Fibroblast of lung (primary cell): Measurements from ENCODE around the gene TAF5L. TPM values are rescaled to one million over a fixed set of nuclear protein-coding genes. Genes with fewer than 3 reads are reported as not detected.

Experiments
- DNase-seq, 2 donors: peaks; one replicate each; pipeline versions ENCODE4 v3.0.0 to v3.0.0-alpha.2; 2010; ENCODE audit warnings: low read depth in 2 of 2
- H2AFZ ChIP-seq: 2 replicates; pipeline ENCODE4 v1.5.1; 2012; ENCODE audit warnings: low read length, control low read depth, inconsistent platforms
- H3K27ac ChIP-seq: 2 replicates; pipeline ENCODE4 v1.5.1; 2011; ENCODE audit warnings: low read length, control low read depth; ENCODE audit not compliant: insufficient read depth
- H3K27me3 ChIP-seq: 2 replicates; pipeline ENCODE4 v1.5.1; 2011; ENCODE audit warnings: mild to moderate bottlenecking, low read length; ENCODE audit not compliant: control insufficient read depth, insufficient read depth
- H3K36me3 ChIP-seq: 2 replicates; pipeline ENCODE4 v1.5.1; 2011; ENCODE audit warnings: low read length; ENCODE audit not compliant: control insufficient read depth, insufficient read depth
- H3K4me1 ChIP-seq: 2 replicates; pipeline ENCODE4 v1.5.1; 2011; ENCODE audit warnings: low read length; ENCODE audit not compliant: control insufficient read depth, insufficient read depth; ENCODE audit errors: extremely low read depth
- H3K4me2 ChIP-seq: 2 replicates; pipeline ENCODE4 v1.5.1; 2011; ENCODE audit warnings: low read length, control low read depth; ENCODE audit not compliant: insufficient read depth; ENCODE audit errors: extremely low read depth
- H3K4me3 ChIP-seq, 4 experiments: fragments of 200-600 bp in 1 of 4; sonication (generic) in 1 of 4; replicated peaks in 1 of 4; 2 replicates each; pipeline ENCODE4 v1.5.1; 2011 to 2016; ENCODE audit warnings: low read length in 4 of 4, low read depth in 3 of 4, mild to moderate bottlenecking in 3 of 4, control low read depth in 2 of 4, inconsistent platforms in 1 of 4, mixed read lengths in 1 of 4; ENCODE audit not compliant: insufficient read depth in 1 of 4; ENCODE audit errors: control extremely low read depth in 1 of 4
- H3K79me2 ChIP-seq: 2 replicates; pipeline ENCODE4 v1.5.1; 2012; ENCODE audit warnings: mild to moderate bottlenecking, low read length, inconsistent platforms; ENCODE audit not compliant: control insufficient read depth, insufficient read depth
- H3K9ac ChIP-seq: 2 replicates; pipeline ENCODE4 v1.5.1; 2011; ENCODE audit warnings: mild to moderate bottlenecking, low read length, control low read depth; ENCODE audit not compliant: insufficient read depth
- H3K9me3 ChIP-seq: 2 replicates; pipeline ENCODE4 v1.5.1; 2012; ENCODE audit warnings: low read depth, low read length; ENCODE audit not compliant: control insufficient read depth, insufficient read depth
- H4K20me1 ChIP-seq: 2 replicates; pipeline ENCODE4 v1.5.1; 2011; ENCODE audit warnings: low read length; ENCODE audit not compliant: control insufficient read depth, insufficient read depth; ENCODE audit errors: extremely low read depth
- EZH2 ChIP-seq: IDR thresholded peaks from 2 replicates; pipeline ENCODE4 v1.5.1; 2012; ENCODE audit warnings: low read length, control low read depth, mild to moderate bottlenecking; ENCODE audit errors: missing control alignments
- polyA minus RNA-seq: library from RNA; depleted of rRNA, polyadenylated mRNA; stranded (reverse); fragments of >200 nt; gene quantifications from 2 replicates; pipeline ENCODE4 v1.2.3, GENCODE V29; 2011; ENCODE audit warnings: low replicate concordance
- polyA plus RNA-seq, 2 donors: library from polyadenylated mRNA; depleted of rRNA in 1 of 2; stranded (reverse) in 1 of 2; unstranded in 1 of 2; fragments of >200 nt; gene quantifications; 2 replicates each; pipeline ENCODE4 v1.2.1, GENCODE V29; 2011 to 2012; ENCODE audit warnings: missing spikeins in 1 of 2
- total RNA-seq: library from RNA; depleted of rRNA; stranded (reverse); fragments of >200 nt; gene quantifications from 2 replicates; pipeline ENCODE4 v1.2.1, GENCODE V29; 2014
- TF ChIP-seq, protein P1 (sequence below), 2 donors: IDR thresholded peaks in 1 of 2; conservative IDR thresholded peaks in 1 of 2; 1 replicate in 1 of 2; 2 replicates in 1 of 2; pipeline ENCODE4 v1.5.1; 2011 to 2012; ENCODE audit warnings: low read length in 2 of 2, control low read depth in 1 of 2, inconsistent platforms in 1 of 2, low read depth in 1 of 2, mild to moderate bottlenecking in 1 of 2

The TAF5L gene
- 13.6 and 17.3 TPM in 2 replicates for total RNA-seq
- 18.6 and 23.7 TPM in 2 replicates for polyA plus RNA-seq
- 13.9 and 15.3 TPM in 2 replicates for polyA plus RNA-seq (2012)
- polyA minus RNA-seq, result 20.3 and 24.3 TPM in 2 replicates

DNA sequence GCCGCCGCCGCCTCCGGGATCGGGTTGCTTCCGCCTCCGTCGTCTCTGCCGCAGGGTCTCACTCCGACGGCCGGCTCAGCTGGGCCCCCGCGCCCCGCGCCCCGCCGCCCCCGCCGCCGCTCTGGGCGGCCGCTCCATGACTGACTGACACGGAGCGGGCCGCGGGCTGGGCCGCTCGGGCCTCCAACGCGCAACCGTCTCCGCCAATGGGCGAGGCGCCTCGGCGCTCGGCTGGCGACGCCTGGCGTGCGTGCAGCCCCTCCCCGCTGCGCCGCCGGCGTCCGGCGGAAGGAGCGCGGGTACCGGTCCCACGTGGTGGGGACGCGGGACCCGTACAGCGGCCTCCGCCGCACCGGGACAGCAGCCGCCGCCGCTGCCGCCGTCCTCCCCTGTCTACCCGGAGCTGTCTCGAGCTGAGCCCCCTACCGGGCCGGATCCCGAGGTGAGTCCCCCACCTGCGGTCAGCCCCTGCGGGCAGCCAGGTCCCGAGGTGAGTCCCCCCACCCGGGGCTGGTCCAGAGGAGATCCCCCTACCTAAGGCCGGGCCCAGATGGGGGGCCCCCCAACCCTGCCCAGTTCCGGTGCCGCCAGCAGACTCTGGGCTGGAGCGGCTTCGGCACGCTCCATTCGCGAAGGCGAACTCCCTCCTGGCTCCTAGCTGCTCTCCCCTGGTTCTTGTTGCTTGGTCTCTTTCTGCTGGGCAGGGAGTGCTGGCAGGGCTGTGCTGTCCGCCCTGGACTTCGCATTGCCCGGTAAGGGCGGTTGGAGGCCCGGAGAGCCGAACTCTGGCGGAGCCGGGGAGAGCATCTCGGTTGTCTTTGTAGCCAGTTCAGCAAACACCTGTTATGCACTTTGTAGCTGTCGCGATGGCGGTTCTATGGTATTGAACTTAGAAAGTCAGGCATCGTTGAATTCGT, at the start of gene TAF5L, which contains the start of gene URB2:
Gene TAF5L (minus strand): TSS at position 208 of the 917 bp plus-strand sequence. CDS start 11,640 bp downstream, outside the sequence.
Gene URB2 (plus strand): TSS at position 333 of the 917 bp plus-strand sequence. CDS start 1,387 bp downstream, outside the sequence.
- peak within 1 kb of the TSS; percentile 51 for H3K27ac ChIP-seq
- H3K9ac ChIP-seq, result peak within 1 kb of the TSS; percentile 55
- peak within 1 kb of the TSS; percentile 97 for H3K4me2 ChIP-seq
- no peaks in the 10 kb centered on the region for H3K9me3 ChIP-seq
- peak within 1 kb of the TSS; percentile 71 for H2AFZ ChIP-seq
- no peaks in the 10 kb centered on the region for H3K36me3 ChIP-seq
- no peaks in the 10 kb centered on the region for H4K20me1 ChIP-seq
- H3K79me2 ChIP-seq, result peaks cover 82% of the 10 kb centered on the region
- DNase-seq, result peak; percentile 88 to 89
- TF ChIP-seq, protein P1, sequence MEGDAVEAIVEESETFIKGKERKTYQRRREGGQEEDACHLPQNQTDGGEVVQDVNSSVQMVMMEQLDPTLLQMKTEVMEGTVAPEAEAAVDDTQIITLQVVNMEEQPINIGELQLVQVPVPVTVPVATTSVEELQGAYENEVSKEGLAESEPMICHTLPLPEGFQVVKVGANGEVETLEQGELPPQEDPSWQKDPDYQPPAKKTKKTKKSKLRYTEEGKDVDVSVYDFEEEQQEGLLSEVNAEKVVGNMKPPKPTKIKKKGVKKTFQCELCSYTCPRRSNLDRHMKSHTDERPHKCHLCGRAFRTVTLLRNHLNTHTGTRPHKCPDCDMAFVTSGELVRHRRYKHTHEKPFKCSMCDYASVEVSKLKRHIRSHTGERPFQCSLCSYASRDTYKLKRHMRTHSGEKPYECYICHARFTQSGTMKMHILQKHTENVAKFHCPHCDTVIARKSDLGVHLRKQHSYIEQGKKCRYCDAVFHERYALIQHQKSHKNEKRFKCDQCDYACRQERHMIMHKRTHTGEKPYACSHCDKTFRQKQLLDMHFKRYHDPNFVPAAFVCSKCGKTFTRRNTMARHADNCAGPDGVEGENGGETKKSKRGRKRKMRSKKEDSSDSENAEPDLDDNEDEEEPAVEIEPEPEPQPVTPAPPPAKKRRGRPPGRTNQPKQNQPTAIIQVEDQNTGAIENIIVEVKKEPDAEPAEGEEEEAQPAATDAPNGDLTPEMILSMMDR (conservative IDR thresholded peaks at IDR 0.05 in 1 of 2, IDR thresholded peaks at IDR 0.05 in 1 of 2; ENCODE audit: low read depth in 1 of 2, low read length in 2 of 2), result no peak
- TF ChIP-seq EZH2, result no peak
- H3K4me3 ChIP-seq, result peak within 1 kb of the TSS; percentile 80 to 96 (median 88)
- peaks cover 4% of the 10 kb centered on the region for H3K4me1 ChIP-seq
- H3K27me3 ChIP-seq, result no peaks in the 10 kb centered on the region

DNA sequence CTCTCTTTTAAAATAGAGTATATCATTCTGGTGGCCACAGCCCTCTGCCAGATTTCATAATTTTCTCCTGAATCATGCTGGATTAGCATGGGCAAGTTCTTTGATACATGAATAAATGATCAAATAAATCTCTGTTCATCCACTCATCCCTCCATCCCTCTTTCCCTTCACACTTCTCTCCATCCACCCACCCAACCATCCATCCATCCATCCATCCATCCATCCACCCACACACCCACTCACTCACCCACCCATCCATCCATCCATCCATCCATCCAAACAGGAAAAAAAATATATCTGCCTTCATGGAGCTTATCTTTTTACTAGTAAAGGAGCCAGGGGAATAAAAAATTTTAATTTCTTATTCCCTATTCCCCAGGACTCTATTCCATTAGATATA, 49.5 kb upstream of the TAF5L start:
- Histone ChIP-seq H3K27me3 (no peaks in the 10 kb centered on the region), H3K4me3 (no peak overlapping the region), H3K79me2 (no peaks in the 10 kb centered on the region), H3K27ac (no peak overlapping the region), H3K4me2 (no peak overlapping the region), H3K36me3 (no peaks in the 10 kb centered on the region), H4K20me1 (no peaks in the 10 kb centered on the region), H3K9ac (no peak overlapping the region), H3K4me1 (no peaks in the 10 kb centered on the region), H3K9me3 (no peaks in the 10 kb centered on the region), H2AFZ (no peak overlapping the region)
- no peak for DNase-seq
- no peak for TF ChIP-seq EZH2
- TF ChIP-seq, protein P1 (conservative IDR thresholded peaks at IDR 0.05 in 1 of 2, IDR thresholded peaks at IDR 0.05 in 1 of 2; ENCODE audit: low read depth in 1 of 2, low read length in 2 of 2), result no peak

DNA sequence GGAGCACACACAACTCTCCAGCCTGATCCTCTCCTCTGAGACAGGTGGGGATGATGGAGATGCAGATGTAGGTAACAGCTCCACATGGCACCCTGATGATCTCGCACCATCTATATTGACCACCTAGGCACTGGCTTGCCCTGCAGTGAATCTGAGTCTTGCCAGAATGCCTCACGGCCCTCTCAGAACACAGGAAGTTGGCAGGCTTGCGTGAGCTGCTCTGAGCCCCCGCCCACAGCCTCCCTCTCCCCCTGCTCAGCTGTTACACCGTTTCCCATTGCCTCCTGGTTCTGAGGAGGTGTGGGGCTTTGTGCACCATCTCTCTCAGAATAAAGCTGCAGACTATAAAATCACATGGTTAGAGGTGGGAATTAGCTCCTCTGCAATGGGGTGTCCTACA, 48.1 kb upstream of the TAF5L start:
- H3K79me2 ChIP-seq, result no peaks in the 10 kb centered on the region
- no peaks in the 10 kb centered on the region for H3K9me3 ChIP-seq
- no peaks in the 10 kb centered on the region for H4K20me1 ChIP-seq
- no peak for TF ChIP-seq EZH2
- TF ChIP-seq, protein P1 (conservative IDR thresholded peaks at IDR 0.05 in 1 of 2, IDR thresholded peaks at IDR 0.05 in 1 of 2; ENCODE audit: low read depth in 1 of 2, low read length in 2 of 2), result no peak
- no peak overlapping the region for H3K4me2 ChIP-seq
- no peak overlapping the region for H3K9ac ChIP-seq
- no peak overlapping the region for H2AFZ ChIP-seq
- no peak for DNase-seq
- H3K4me1 ChIP-seq, result no peaks in the 10 kb centered on the region
- H3K36me3 ChIP-seq, result no peaks in the 10 kb centered on the region
- H3K27ac ChIP-seq, result no peak overlapping the region
- no peaks in the 10 kb centered on the region for H3K27me3 ChIP-seq
- no peak overlapping the region for H3K4me3 ChIP-seq
